ENCODE results near the gene PABPC5. TPM values are rescaled to one million over a fixed set of nuclear protein-coding genes. Genes with fewer than 3 reads are reported as not detected.

The PABPC5 gene
- polyA plus RNA-seq (ENCODE audit: insufficient read length in 3 of 3), result 1 to 10 TPM; 4.2 to 5.0 (median 4.7) TPM
- long read RNA-seq, donor 1, partial matches to known transcripts, result 0 of 1 reads
- long read RNA-seq, donor 1, other reads (novel, unspliced or antisense), result 0 of 1 reads
- long read RNA-seq, donor 2, partial matches to known transcripts, result 6 of 7 reads
- long read RNA-seq, donor 2, other reads (novel, unspliced or antisense), result 0 of 7 reads
- long read RNA-seq, donor 3, partial matches to known transcripts, result 0 of 1 reads
- long read RNA-seq, donor 3, other reads (novel, unspliced or antisense), result 0 of 1 reads
- long read RNA-seq, donor 4, result 0 reads
- long read RNA-seq, donor 5, partial matches to known transcripts, result 0 of 2 reads
- long read RNA-seq, donor 5, other reads (novel, unspliced or antisense), result 0 of 2 reads
- long read RNA-seq, donor 6, partial matches to known transcripts, result 0 of 2 reads
- long read RNA-seq, donor 6, other reads (novel, unspliced or antisense), result 0 of 2 reads
- long read RNA-seq, donor 7, partial matches to known transcripts, result 0 of 3 reads
- long read RNA-seq, donor 7, other reads (novel, unspliced or antisense), result 0 of 3 reads
- long read RNA-seq, donor 8, partial matches to known transcripts, result 0 of 2 reads
- long read RNA-seq, donor 8, other reads (novel, unspliced or antisense), result 0 of 2 reads
- long read RNA-seq, donor 9, partial matches to known transcripts, result 0 of 1 reads
- long read RNA-seq, donor 9, other reads (novel, unspliced or antisense), result 0 of 1 reads
- long read RNA-seq, donor 10, partial matches to known transcripts, result 0 of 1 reads
- long read RNA-seq, donor 10, other reads (novel, unspliced or antisense), result 0 of 1 reads
- long read RNA-seq, donor 11, partial matches to known transcripts, result 0 of 4 reads
- long read RNA-seq, donor 11, other reads (novel, unspliced or antisense), result 0 of 4 reads
- long read RNA-seq, donor 12, result 0 reads
- long read RNA-seq, donor 13, partial matches to known transcripts, result 0 of 1 reads
- long read RNA-seq, donor 13, other reads (novel, unspliced or antisense), result 0 of 1 reads
- long read RNA-seq, donor 14, partial matches to known transcripts, result 0 of 2 reads
- long read RNA-seq, donor 14, other reads (novel, unspliced or antisense), result 0 of 2 reads
- long read RNA-seq, donor 15, partial matches to known transcripts, result 0 of 2 reads
- long read RNA-seq, donor 15, other reads (novel, unspliced or antisense), result 0 of 2 reads
- long read RNA-seq, donor 16, partial matches to known transcripts, result 0 of 1 reads
- long read RNA-seq, donor 16, other reads (novel, unspliced or antisense), result 0 of 1 reads

- DNase-seq, result peak; percentile 76
Measured at GRCh38 chrX:91434351-91435168, at the start of gene PABPC5. Gene PABPC5, plus strand, starts transcription at chrX:91434839. Its CDS starts 739 bp downstream, at chrX:91435578.

- DNase-seq, result no peak
Measured at GRCh38 chrX:91389026-91389425, 45.6 kb upstream of the PABPC5 start.

- no peak for DNase-seq
Measured at GRCh38 chrX:91414713-91415112, 19.9 kb upstream of the PABPC5 start.

GRCh38 chrX:91435395-91435794 lies 756 bp downstream of the PABPC5 start:
- peak; percentile 8 for DNase-seq
